C1 segment of cervical spinal cord (tissue), 14 donors: ENCODE measurements around the gene ISCU.
"Not testable (repeated sequence)": the region's sequence is repeated elsewhere in the genome, so short reads cannot be mapped to it uniquely, and the experiment has no call there.

ENCODE experiments used
- DNase-seq, 14 donors: peaks; one replicate each; lab custom pipeline; 2025; lab: John Stamatoyannopoulos, UW

Gene ISCU

DNA sequence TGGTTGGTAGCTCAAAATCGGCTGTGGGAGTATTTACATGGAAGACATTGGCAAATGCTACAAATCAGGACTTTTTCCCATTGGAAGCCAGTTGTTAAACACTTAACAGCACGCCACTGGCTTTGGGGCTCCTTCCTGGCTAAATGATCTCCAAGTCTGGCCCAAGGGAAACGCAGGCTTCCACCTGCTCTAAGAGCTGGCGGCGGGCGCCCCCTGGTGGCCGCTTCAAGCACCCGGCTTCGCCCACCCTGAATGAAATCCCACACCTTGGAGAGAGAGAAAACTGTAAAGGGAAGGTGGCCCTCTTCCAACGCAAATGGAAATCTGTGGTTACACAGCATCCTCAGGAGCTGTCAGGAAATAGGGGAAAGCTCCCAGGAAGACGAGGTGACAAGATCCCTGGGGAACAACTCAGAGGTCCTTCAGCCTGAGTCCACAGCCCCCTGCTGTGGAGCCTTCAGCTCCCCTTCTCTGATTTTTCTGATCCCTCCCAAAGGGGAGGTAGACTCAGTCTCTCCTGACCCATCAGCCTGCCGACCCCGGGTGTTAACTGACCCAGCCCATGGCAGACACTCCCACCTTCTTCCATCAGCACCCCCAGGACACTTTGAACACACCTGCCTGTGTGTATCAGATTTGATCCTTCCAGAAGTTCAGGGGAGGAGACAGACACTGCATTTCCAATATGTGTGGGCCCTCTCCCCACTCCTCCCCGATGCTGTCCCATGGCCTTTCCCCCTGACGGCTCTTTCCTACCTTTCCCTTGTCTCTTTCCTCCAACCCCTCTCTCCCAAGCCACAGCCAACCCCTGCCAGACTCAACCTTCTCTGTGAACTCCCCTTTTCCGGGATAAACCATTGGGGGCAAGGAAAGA is 55.9 kb downstream of the ISCU start:
- DNase-seq = peak in 13 of 14 donors; percentile 21 to 81 (median 48)

GRCh38 chr12:108618953-108619274 is 56.5 kb downstream of the ISCU start:
- DNase-seq = not testable (repeated sequence)
